Fibroblast of skin of right biceps (primary cell): ENCODE results near the gene HMCN2.

Source experiments
- DNase-seq: peaks from one replicate; pipeline ENCODE4 v3.0.0-alpha.2; 2013

Gene HMCN2

GRCh38 chr9:130309689-130310455 lies 44.3 kb downstream of the HMCN2 start:
- DNase-seq = no peak

- no peak for DNase-seq
Observed at GRCh38 chr9:130310456-130310855, 44.9 kb downstream of the HMCN2 start.

- no peak for DNase-seq
Observed at GRCh38 chr9:130311003-130311402, 45.4 kb downstream of the HMCN2 start.

DNA sequence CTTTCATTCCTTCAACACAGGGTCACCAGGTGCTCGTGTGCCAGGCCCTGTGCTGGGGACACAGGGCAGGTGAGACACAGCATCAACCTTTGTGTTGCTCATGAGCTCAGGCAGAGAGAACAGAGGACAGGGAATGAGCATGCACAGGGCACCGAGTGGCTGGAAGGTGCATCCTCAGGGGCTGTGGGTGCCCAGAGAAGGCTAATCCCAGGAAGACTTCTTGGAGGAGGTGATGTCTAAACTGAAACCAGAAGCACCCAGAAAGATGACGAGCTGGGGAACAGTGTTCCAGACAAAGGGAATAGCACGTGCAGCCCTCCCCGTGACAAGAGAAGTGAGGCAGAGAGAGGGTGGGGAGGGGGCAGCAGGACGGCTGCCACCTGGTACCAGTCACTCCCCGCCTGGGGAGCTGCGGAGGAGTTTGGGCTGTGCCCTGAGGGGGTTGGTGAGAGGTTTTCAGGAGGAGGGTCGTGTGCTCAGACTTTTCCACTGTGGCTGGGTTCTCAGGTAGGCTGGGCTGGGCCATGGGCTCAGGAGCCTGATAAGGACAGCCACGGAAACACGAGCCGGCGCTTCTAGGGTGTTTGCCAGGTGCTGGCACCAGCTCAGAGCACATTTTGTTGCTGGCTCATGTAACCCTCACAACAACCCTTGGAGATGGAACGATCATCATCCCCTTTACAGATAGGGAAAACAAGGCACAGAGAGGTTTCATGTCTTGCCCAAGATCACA lies 46.0 kb downstream of the HMCN2 start:
- no peak for DNase-seq

- DNase-seq = no peak
Observed at GRCh38 chr9:130313103-130313858, 47.7 kb downstream of the HMCN2 start.

DNA sequence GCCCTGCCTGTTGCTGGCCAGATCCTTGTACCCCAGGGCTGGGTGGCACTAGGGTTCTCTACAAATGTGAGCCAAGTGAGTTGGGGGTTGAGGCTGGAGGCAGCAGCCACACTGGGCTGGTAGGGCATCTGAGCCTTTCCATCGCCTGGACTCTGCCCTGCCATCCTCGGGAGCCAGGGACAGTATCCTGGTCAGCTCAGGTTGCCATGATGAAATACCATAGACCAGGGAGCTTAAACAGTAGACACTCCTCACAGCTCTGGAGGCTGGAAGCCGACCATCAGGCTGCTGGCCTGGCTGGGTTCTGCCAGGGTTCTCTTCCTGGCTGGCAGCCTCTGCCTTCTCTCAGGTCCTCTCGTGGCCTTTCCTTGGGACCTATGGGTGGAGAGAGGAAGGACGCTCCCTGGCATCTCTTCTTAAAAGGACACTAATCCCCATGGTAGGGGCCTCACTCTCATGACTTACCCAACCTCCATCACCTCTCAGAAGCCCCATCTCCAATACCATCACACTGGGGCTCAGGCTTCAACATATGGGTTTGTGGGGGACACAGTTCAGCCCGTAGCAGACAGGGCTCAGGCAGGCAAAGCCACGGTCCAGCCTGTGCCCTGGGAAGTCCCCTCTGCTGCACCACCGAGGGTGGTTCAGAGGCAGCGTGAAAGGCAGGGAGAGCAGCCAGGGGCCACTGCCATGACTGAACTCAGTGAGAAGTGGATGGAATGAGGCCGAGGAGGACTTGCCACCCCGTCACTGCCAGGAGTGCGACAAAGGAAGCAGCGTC lies 50.1 kb downstream of the HMCN2 start:
- no peak for DNase-seq

DNA sequence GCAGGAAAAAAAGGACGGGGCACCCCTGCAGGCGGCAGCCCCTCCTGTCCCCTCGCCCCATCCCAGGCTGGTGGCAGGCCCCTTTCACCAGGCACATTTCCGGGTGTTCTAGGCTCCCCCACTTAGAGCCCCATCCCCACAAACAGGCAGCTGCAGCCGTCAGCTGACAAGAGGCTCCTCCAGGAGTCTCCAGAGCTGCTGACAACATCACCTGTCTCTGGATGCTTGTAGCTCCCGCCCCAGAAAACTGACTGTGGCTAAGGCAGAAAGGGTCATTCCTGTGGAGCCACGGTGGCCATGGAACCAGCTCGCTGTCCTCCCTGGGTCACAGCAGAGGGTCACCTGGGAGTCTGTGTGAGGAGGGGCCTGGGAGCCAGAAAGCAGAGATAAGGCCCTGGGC lies 50.9 kb downstream of the HMCN2 start:
- DNase-seq = no peak

- DNase-seq = no peak
Observed at GRCh38 chr9:130319300-130319699, 53.7 kb downstream of the HMCN2 start.

GRCh38 chr9:130319944-130320712 lies 54.6 kb downstream of the HMCN2 start:
- DNase-seq = no peak

DNA sequence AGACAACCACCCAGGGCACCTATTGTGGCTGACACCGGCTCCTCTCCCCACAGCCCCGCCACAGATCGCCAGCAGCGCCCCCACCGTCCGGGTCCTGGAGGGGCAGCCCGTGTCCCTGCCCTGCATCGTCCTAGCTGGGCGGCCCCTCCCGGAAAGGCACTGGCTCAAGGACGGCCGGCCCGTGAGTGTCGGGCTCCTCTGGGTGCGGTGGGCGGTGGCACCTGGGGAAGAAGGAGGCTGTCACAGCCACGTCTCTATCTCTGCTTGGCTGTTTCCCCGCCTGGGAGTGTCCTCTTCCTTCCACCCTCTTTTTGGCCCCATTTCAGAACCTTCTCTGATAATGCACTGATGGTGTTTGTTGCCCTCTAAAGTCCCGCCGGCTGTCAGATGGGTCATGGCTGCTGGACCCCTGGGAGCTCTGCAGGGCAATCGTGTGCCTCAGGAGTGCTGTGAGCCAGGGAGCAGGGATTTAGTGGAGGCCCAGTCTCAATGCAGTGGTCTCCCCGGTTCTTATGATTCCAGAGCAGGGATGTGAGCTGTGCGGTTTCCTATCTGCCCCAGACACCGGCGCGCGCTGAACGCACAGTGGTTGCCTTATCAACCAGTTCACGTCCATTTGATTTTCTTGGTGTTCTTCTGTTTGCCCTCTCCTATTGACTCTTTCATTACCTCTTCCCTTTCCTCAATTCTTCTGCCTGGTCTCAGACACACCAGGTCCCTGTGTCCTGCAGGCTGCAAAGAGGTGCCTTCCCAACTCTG lies 55.3 kb downstream of the HMCN2 start:
- DNase-seq = no peak

GRCh38 chr9:130321539-130321938 lies 56.0 kb downstream of the HMCN2 start:
- no peak for DNase-seq

GRCh38 chr9:130323051-130323745 lies 57.6 kb downstream of the HMCN2 start:
- DNase-seq = no peak

DNA sequence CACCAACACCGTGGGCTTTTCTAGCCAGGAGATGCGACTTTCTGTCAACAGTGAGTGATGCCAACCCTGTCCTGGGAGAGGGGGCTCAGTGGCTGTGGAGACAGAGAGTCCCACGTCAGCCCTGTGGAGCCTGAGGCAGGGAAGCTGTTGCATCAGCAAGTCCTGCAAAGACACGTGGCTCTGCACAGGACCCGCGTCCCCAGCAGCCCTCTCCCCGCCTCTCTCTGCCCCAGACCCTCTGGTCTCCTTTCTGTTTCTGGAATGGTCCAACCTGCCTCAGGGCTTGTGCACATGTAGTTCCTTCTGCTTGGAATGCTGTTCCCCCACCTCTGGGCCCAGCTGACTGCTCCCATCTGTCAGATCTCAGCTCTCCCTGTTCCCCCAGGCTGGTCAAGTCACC lies 60.4 kb downstream of the HMCN2 start:
- no peak for DNase-seq

DNA sequence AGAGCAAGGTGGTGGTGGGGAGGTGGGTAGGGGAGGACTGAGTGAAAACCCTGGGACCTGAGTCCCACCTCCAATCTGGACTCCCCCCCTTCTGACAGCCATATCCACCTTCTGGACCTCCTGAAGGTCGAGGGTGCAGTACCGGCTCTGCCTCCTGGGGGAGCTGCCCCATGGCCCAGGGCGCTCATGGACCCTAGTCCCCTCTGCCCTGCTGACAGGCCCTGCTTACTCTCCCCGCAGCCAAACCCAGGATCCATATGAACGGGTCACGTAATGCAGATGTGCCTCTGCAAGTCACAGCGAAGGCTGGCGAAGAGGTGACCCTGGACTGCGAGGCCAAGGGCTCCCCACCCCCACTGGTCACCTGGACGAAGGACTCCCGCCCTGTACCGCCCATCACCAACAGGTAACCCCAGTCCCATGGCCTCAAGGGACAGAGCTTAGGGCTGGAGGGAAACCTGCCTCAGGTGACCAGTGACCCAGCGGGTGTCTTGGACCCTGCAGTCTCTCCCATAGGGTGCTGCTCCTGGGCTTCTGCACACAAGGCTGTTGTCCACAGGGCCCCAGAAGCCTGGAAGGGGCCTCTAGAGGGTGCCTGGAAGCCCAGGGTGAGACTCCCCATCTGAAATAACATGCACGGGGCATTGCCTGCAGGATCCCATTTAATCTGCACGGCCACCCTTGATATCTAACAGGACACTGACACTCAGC lies 61.7 kb downstream of the HMCN2 start:
- DNase-seq = no peak

- DNase-seq = peak; percentile 30
Observed at GRCh38 chr9:130327781-130328348, 62.3 kb downstream of the HMCN2 start.

- peak; percentile 14 for DNase-seq
Observed at GRCh38 chr9:130328349-130328801, 62.8 kb downstream of the HMCN2 start.

DNA sequence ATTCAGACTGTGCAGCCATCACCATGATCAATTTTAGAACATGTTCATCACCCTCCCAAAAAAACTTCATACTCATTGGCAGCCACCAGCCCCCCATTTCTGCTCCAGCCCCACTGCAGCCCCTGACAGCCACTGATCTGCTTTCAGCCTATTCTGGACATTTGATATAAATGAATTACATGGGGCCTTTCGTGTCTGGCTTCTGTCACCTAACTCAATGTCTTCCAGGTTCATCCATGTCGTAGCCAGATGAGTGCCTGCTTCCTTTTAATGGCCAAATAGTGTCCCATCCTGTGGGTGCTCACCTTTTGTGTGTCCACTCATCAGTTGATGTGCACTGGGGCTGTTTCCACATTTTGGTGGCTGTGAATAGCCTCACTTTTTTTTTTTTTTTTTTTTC lies 63.5 kb downstream of the HMCN2 start:
- DNase-seq = no peak

DNA sequence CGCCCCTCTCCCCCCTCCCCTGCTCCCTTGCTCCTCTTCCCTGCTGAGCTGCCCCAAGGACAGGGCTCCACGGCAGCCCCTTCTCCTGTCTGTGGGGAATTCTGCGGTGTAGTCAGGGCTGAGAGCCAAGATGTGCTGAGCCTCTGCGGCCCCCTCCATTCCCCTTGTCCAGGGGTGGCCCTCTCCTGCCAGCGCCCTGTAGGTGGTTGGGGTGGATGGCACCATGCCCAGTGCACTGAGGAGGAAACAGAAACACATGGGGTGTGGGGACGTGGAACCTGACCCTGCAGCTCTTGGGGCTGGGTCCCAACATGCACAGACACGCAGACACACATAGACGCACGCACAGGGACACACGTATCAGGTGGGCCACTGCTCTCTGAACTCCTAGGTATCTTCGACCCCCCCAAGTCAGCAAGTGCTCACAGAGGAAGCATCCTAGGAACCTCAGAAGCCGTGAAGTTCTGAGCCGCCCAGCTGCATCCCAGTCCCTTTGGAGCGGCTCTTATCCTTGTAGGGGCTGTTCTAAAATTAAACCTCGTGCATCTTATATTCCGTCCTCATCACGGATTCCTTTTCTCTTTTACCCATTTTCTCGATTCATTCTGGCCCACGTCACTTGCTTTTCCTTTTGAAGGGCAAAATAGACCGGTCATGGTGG lies 64.8 kb downstream of the HMCN2 start:
- DNase-seq = no peak

GRCh38 chr9:130331061-130331460 lies 65.5 kb downstream of the HMCN2 start:
- no peak for DNase-seq
